Suppressor macrophage (primary cell): ENCODE results near the gene CACNG5.

ENCODE experiments used
- DNase-seq, 4 experiments: peaks; one replicate each; pipeline ENCODE4 v3.0.0-alpha.2; 2020 to 2022

CACNG5 gene

GRCh38 chr17:66826856-66827255, 8.1 kb upstream of the CACNG5 start:
- no peak for DNase-seq

DNA sequence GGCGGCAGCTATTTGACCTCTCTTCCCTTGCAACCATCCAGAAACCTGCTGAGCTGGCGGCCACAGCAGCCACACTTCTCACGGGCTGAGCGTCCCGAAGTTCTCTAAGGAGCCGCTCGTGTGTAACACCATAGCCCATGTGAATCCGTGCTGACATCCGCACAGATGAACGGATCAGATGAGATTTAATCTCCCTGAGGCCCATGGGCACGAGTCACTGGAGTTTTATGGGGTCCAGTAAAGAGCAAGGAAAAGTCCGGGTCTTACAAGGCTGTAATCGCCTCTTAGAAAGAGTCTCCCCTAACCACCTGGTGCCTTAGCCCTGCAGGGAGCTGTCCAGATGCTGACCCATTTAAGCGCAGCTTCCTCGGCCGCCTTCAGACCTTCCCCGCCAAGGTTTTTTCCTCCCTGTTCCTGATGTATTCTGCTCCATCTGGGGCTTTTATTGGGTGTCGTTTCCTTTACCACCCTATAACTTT, 5.5 kb upstream of the CACNG5 start:
- DNase-seq = peak; percentile 11 to 64 (median 51)

GRCh38 chr17:66829883-66830282, 5.0 kb upstream of the CACNG5 start:
- no peak for DNase-seq

- no peak for DNase-seq
These were observed 4.5 kb upstream of the CACNG5 start for GRCh38 chr17:66830451-66830850.

DNA sequence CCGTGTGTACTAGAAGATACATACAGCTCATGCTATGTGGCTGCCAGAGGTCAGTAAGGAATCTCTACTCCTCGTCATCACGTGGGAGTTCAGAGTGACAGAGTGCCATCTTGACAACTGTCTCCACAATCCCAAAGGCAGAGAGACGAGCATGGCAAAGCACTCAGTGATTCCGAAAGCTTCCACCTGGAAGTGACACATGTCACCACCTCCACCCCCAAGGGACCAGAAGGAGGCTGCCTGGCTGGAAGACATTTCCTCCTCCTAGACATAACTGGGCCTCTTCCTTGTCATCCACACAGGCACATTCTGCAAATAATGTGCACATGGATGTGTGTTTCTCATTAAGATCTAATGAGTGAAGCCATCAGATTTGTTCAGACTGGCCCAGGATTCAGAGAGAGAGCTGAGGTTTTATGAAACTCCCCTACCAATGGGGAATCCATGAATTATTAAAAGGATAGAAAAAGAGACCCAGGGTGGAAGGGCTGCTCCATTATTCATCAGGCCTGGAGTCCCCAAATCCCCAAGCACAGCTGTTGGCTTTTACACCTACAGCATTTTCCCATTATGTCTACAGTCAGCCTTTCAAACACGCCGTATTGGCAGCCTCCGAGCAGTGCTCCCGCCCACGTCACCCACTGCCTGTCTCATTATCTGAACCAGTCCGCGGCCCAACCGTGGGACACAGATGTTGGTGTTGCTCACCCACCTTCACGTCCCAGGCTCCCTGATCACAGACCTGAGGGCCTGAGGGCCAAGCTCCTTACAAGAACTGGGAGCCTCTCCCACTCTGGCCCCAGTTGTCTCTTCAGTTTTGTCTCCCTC, 3.3 kb upstream of the CACNG5 start:
- DNase-seq = no peak

DNA sequence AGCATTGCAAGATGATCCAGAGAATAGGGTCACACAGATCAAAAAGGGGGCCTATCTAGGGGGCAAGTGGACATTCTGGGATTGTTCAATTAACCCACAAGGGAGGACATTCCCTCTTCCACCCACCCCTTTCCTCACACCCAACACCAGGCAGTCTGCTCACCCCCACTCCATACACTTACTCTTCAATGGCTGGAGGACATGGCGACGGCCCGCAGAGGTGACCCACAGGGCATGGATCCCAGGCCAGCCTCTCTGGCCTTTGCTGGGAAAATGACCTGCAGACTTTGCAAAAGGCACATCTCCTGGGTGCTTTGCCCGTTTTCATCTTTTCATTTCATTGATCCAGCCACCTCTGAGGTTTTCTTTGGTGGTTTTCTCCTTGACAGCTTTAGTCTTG, 1.7 kb upstream of the CACNG5 start:
- no peak for DNase-seq

DNA sequence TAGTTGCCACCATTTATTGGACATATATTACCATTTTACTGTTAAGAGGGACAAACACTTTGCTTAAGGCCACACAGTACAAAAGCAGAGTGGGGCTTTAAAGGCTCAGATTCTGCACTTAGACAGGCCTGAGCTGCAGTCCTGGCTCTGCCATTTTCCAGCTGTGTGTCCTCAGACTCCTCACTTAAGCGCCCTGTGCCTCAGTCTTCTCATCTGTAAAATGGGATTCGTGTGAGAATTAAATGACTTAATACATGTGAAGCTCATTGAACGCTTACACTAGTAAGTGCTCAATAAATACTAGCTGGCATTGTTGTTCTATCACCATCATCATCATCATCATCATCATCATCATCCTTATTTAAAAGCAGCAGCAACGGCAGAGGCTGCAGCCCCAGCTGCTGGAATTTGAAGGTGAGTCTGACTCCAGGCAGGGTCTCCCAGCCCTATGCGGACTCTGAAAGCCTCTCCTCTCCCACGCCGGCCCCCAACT, 445 bp upstream of the CACNG5 start:
- DNase-seq = no peak

- no peak for DNase-seq
These were observed 559 bp downstream of the CACNG5 start for GRCh38 chr17:66835476-66835875.

- DNase-seq = no peak
These were observed 1.4 kb downstream of the CACNG5 start for GRCh38 chr17:66836063-66837005.

DNA sequence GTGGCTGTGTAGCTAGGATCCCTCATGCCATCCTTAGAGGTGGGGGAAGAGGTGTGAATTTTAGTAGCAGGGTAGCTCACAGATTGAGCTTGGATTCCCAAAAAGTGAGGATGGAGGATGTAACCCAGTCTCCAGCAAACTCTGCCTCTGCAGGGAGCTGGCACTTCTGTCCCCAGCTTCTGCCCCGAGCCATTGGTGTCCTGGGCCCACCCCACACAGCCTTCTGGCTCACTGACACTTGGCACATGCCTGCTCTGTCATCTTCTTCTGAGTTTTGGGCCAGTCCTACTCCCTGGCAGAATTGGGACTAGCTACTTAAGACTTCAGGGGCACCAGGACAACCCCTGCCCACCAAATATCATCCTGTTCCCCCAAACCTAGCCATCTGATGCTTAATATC, 2.3 kb downstream of the CACNG5 start:
- no peak for DNase-seq

GRCh38 chr17:66837885-66838665, 3.2 kb downstream of the CACNG5 start:
- no peak for DNase-seq

GRCh38 chr17:66839616-66840015, 4.7 kb downstream of the CACNG5 start:
- DNase-seq = no peak

- no peak for DNase-seq
These were observed 5.1 kb downstream of the CACNG5 start for GRCh38 chr17:66840061-66840460.

GRCh38 chr17:66841328-66841727, 6.4 kb downstream of the CACNG5 start:
- DNase-seq = no peak

DNA sequence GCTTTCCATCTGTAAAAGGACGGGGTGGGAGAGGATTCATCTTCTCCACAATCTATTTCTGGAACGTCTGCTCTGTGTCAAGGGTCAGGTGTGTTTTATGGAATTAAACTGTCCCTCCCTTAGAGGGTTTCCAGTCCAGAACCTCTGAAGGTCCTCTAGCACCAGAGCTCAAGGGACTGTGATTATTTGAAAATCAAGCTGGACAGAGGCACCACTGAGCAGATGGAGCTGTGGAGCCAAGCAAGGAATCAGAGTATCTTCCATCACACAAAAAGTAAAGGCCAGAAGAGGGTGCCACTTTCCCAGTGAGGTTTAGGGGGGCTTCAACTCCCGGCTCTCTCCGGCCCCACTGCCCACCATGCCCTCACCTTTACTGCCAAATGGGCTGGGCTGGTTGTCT, 6.8 kb downstream of the CACNG5 start:
- no peak for DNase-seq

- no peak for DNase-seq
These were observed 7.6 kb downstream of the CACNG5 start for GRCh38 chr17:66842505-66842904.

DNA sequence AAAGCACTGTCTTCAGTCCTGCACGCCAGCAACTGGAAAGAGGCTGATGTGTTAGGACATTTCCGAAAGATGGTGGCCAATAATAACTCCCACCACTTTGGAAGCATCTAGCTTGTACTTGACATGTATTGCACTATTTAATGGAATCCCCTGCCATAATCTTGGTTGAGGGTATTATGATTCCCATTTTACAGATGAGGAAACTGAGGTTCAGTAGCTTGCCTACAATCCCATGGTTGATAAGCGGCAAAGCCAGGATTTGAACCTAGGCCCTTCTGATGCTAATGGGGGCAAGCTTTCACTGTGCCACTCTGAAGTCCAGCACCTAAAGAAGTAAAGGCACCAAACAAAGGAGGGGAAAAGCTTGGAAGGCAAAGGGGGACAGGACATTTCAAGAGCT, 8.0 kb downstream of the CACNG5 start:
- DNase-seq = no peak

GRCh38 chr17:66843627-66844026, 8.7 kb downstream of the CACNG5 start:
- DNase-seq = no peak

GRCh38 chr17:66847704-66848103, 12.8 kb downstream of the CACNG5 start:
- DNase-seq = no peak

GRCh38 chr17:66848496-66848895, 13.6 kb downstream of the CACNG5 start:
- no peak for DNase-seq

- DNase-seq = no peak
These were observed 14.2 kb downstream of the CACNG5 start for GRCh38 chr17:66849032-66849655.
